IPS-18a (cell line): Measurements from ENCODE around the gene NFIC.

Experiments used
- H3K27ac ChIP-seq: one replicate; pipeline ENCODE4 v1.5.1; 2013; ENCODE audit warnings: low read length
- H3K27me3 ChIP-seq: one replicate; pipeline ENCODE4 v1.6.1; 2013; ENCODE audit warnings: mild to moderate bottlenecking, low read length; ENCODE audit not compliant: control insufficient read depth, insufficient read depth
- H3K36me3 ChIP-seq: one replicate; pipeline ENCODE4 v1.6.1; 2013; ENCODE audit warnings: low read depth, low read length; ENCODE audit not compliant: control insufficient read depth
- H3K4me1 ChIP-seq: one replicate; pipeline ENCODE4 v1.6.1; 2013; ENCODE audit warnings: low read depth, low read length; ENCODE audit not compliant: control insufficient read depth
- H3K4me3 ChIP-seq: one replicate; pipeline ENCODE4 v1.5.1; 2013; ENCODE audit warnings: low read length
- H3K9ac ChIP-seq: one replicate; pipeline ENCODE4 v1.6.1; 2013; ENCODE audit warnings: mild to moderate bottlenecking, low read length, moderate library complexity
- H3K9me3 ChIP-seq: one replicate; pipeline ENCODE4 v1.6.1; 2013; ENCODE audit warnings: low read depth, low read length; ENCODE audit not compliant: control insufficient read depth

The NFIC gene

GRCh38 chr19:3363841-3364500 lies 2.4 kb upstream of the NFIC start:
- Histone ChIP-seq H3K4me1 (no peaks in the 10 kb centered on the region), H3K27me3 (peaks cover 93% of the 10 kb centered on the region), H3K4me3 (no peak overlapping the region), H3K27ac (no peak overlapping the region), H3K9me3 (no peaks in the 10 kb centered on the region), H3K9ac (no peak overlapping the region), H3K36me3 (no peaks in the 10 kb centered on the region)

- Histone ChIP-seq H3K27ac (no peak overlapping the region), H3K27me3 (peaks cover 95% of the 10 kb centered on the region), H3K9ac (no peak overlapping the region), H3K4me1 (peaks cover 5% of the 10 kb centered on the region), H3K4me3 (no peak overlapping the region), H3K9me3 (no peaks in the 10 kb centered on the region), H3K36me3 (no peaks in the 10 kb centered on the region)
Observed at GRCh38 chr19:3364501-3364858, 1.9 kb upstream of the NFIC start.

GRCh38 chr19:3365093-3365835 lies 1.1 kb upstream of the NFIC start:
- H3K9ac ChIP-seq, result no peak overlapping the region
- H3K27ac ChIP-seq, result no peak overlapping the region
- peaks cover 9% of the 10 kb centered on the region for H3K4me1 ChIP-seq
- peaks cover 98% of the 10 kb centered on the region for H3K27me3 ChIP-seq
- no peaks in the 10 kb centered on the region for H3K9me3 ChIP-seq
- no peak overlapping the region for H3K4me3 ChIP-seq
- no peaks in the 10 kb centered on the region for H3K36me3 ChIP-seq

DNA sequence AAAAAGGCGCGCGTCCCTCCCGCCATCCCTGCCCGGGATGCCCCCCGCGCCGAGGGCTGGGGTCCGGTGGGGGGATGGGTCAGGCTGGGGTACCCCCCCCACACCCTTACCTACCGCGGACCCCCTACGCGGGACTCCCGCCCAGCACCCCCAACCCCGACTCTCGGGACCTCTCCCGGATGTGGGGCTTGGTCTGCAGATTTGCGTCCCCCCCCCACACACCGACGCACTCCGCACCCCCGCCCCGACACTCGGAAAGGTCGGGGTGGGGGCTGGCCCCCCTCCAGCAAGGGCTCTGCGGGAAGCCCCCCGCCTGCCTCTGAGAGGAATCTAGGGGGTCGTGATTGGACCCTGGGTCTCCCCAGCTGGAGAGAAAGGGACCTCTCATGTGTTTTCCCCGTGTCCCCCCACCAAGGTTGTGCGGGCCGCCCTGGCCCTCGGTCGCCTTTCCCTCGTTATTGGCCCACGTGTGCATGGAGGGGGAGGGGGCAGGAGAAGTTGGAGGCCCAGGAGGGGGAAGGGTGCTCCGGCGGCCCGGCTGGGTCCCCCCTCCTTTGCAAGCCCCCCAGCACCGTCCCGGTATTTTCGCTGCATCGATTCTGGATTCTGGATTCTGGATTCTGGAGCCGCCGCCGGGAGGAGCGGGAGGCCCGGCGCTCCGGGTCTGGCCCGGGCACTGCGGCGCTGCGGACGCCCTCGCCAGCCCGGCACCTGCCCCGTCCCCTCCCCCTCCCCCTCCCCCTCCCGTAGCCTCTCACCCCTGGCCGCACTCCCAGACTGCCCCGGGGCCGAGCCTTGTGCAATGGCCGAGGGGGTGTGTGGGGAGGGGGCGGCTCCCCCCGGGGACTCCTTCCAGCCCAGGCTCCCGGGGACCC lies 607 bp downstream of the NFIC start:
- H3K4me3 ChIP-seq, result peak overlapping the region; percentile 49

GRCh38 chr19:3367628-3368440 lies 1.5 kb downstream of the NFIC start:
- H3K9me3 ChIP-seq, result no peaks in the 10 kb centered on the region
- H3K36me3 ChIP-seq, result no peaks in the 10 kb centered on the region
- H3K27me3 ChIP-seq, result peaks cover 98% of the 10 kb centered on the region
- H3K4me1 ChIP-seq, result peaks cover 9% of the 10 kb centered on the region
- H3K4me3 ChIP-seq, result no peak overlapping the region
- H3K27ac ChIP-seq, result no peak overlapping the region
- no peak overlapping the region for H3K9ac ChIP-seq

More for the DNA sequence above, 607 bp downstream of the NFIC start:
- H3K36me3 ChIP-seq, result no peaks in the 10 kb centered on the region
- H3K27ac ChIP-seq, result no peak overlapping the region
- no peak overlapping the region for H3K9ac ChIP-seq
- H3K9me3 ChIP-seq, result no peaks in the 10 kb centered on the region
- peaks cover 98% of the 10 kb centered on the region for H3K27me3 ChIP-seq
- peaks cover 9% of the 10 kb centered on the region for H3K4me1 ChIP-seq

DNA sequence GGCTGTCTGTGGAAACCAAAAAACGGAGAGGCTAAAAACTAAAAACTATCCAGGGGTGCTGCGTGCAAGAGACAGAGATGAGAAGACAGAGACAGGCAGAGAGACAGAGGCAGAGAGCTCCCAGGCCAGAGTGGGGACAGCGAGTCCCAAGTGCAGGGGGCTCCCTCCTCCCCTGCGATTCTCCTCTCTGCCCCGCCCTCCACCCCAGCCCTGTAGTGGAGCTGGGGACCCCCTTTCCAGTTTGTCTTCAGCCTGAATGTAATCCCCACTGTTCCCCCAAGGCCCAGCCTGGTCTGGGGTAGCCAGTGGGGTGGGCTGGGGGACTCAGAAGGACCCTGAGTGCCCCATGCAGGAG lies 2.0 kb downstream of the NFIC start:
- no peak overlapping the region for H3K9ac ChIP-seq
- peaks cover 9% of the 10 kb centered on the region for H3K4me1 ChIP-seq
- no peak overlapping the region for H3K27ac ChIP-seq
- no peak overlapping the region for H3K4me3 ChIP-seq
- peaks cover 98% of the 10 kb centered on the region for H3K27me3 ChIP-seq
- H3K36me3 ChIP-seq, result no peaks in the 10 kb centered on the region
- H3K9me3 ChIP-seq, result no peaks in the 10 kb centered on the region

DNA sequence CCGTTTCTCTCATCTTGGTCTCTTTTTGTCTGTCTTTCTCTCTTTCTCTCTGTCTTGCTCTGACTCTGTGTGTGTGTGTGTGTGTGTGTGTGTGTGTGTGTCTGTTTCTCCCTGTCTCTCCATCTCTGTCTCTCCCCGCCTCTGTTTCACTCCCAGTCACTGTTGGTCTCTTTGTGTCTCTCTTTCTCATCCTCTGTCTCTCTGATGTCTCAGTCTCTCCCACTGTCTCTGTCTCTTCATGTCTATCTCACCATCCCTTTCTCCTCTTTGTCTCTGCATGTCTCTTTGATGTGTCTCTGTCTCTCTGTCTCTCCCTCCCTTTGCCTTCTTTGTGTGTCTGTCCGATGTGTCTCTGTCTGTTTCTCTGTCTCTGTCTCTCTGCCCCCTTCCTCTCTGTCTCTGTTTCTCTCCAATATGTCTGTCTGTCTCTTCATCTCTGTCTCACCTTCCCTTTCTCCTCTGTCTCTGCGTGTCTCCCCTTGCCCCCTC lies 2.5 kb downstream of the NFIC start:
- Histone ChIP-seq H3K27ac (no peak overlapping the region), H3K9ac (no peak overlapping the region), H3K4me3 (peak overlapping the region; percentile 22), H3K36me3 (no peaks in the 10 kb centered on the region), H3K9me3 (no peaks in the 10 kb centered on the region), H3K27me3 (peaks cover 98% of the 10 kb centered on the region), H3K4me1 (peaks cover 9% of the 10 kb centered on the region)

DNA sequence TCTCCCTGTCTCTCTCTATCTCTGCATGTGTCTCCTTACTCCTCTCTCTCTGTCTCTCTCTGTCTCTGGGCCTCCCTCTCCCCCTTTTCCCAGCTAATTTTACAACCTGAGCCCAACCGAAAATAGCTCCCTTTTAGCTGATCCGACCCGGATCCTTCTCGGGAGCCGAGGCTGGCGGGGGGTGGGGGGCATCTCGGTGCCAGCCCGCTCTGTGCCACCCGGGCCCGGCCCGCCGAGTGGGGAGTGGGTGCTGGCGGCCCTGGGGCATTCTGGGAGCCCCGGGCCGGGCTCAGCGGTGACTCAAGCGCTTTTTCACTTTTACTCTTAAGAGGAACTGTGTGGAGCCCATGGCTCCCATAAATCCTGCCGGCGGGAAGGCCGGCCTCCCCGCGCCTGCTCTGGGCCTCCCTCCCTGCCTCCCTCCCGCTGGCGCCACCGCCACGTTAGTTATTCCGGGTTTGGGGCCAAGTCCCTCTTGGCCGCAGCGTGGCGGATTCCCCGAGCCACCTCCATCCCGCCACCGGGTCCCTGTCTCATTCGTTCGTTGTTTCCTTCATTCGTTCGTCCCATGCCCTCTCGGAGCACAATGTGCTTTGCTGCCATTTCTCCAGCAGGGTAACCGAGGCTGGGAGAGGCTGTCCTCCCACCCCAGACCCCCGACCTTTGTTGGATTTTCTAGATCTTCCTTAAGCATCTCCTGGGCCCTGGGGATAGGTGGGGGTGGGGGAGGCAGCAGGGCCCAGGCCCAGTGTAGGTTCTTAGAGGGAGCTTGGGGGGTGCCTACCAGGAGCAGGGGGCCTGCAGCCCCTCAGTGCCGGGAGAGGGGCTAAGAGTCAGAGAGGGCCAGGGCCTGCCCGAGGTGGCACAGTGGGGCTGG lies 3.2 kb downstream of the NFIC start:
- Histone ChIP-seq H3K9me3 (no peaks in the 10 kb centered on the region), H3K27me3 (peaks cover 98% of the 10 kb centered on the region), H3K36me3 (no peaks in the 10 kb centered on the region), H3K9ac (no peak overlapping the region), H3K4me1 (peaks cover 9% of the 10 kb centered on the region), H3K27ac (no peak overlapping the region), H3K4me3 (peak overlapping the region; percentile 22)

GRCh38 chr19:3370214-3370720 lies 3.9 kb downstream of the NFIC start:
- no peak overlapping the region for H3K4me3 ChIP-seq
- H3K9me3 ChIP-seq, result no peaks in the 10 kb centered on the region
- H3K4me1 ChIP-seq, result peaks cover 9% of the 10 kb centered on the region
- H3K36me3 ChIP-seq, result no peaks in the 10 kb centered on the region
- peaks cover 94% of the 10 kb centered on the region for H3K27me3 ChIP-seq
- no peak overlapping the region for H3K9ac ChIP-seq
- no peak overlapping the region for H3K27ac ChIP-seq
